IMR-90 (cell line): Measurements from ENCODE around the gene FADS2. TPM values are rescaled to one million over a fixed set of nuclear protein-coding genes. Genes with fewer than 3 reads are reported as not detected.

Experiments used
- ATAC-seq: fragments of 200-7000 bp; cut with Tn5 transposase; 2 replicates; pipeline ENCODE4 v1.9.1; 2020; ENCODE audit warnings: low read depth, mild to moderate bottlenecking, moderate library complexity
- BruUV-seq: library from RNA; stranded (reverse); fragments of 400-500 nt; replicated peaks from 2 replicates; lab custom pipeline; 2021; lab: Mats Ljungman, UMichigan
- CTCF ChIA-PET: fragments of 300-600 bp; formaldehyde crosslinking; extraction: SDS; loops from one replicate; lab custom pipeline; 2021; ENCODE audit warnings: antibody characterized with exemption; lab: Yijun Ruan, JAX
- POLR2A ChIA-PET: fragments of 300-600 bp; sonication (Branson Sonifier 250); formaldehyde crosslinking; loops from one replicate; lab custom pipeline; 2022; ENCODE audit warnings: antibody characterized with exemption; ENCODE audit not compliant: unreplicated experiment; lab: Charles Lee
- DNase-seq: peaks from one replicate; pipeline ENCODE4 v3.0.0; 2013
- H2AFZ ChIP-seq: replicated peaks from 2 replicates; pipeline ENCODE3; 2013; ENCODE audit warnings: low read length, mild to moderate bottlenecking; ENCODE audit not compliant: poor library complexity
- H2AK5ac ChIP-seq: 2 replicates; pipeline ENCODE4 v1.6.1; 2013; ENCODE audit warnings: low read depth, low read length, inconsistent platforms
- H2AK9ac ChIP-seq: replicated peaks from 2 replicates; pipeline ENCODE3; 2013; ENCODE audit warnings: mild to moderate bottlenecking, low read depth, low read length, moderate library complexity; ENCODE audit not compliant: poor library complexity
- H2BK120ac ChIP-seq: 2 replicates; pipeline ENCODE4 v1.6.1; 2013; ENCODE audit warnings: low read depth, low read length, inconsistent platforms
- H2BK15ac ChIP-seq: 3 replicates; pipeline ENCODE4 v1.6.1; 2013; ENCODE audit warnings: low read depth, low read length, inconsistent platforms
- H2BK20ac ChIP-seq: 2 replicates; pipeline ENCODE4 v1.6.1; 2013; ENCODE audit warnings: low read depth, mild to moderate bottlenecking, inconsistent platforms, low read length, moderate library complexity
- H2BK5ac ChIP-seq: 2 replicates; pipeline ENCODE4 v1.6.1; 2013; ENCODE audit warnings: mild to moderate bottlenecking, low read depth, low read length, inconsistent platforms; ENCODE audit not compliant: poor library complexity, severe bottlenecking
- H3K14ac ChIP-seq: replicated peaks from 2 replicates; pipeline ENCODE4 v1.6.1; 2013; ENCODE audit warnings: low read depth, low read length, inconsistent platforms
- H3K18ac ChIP-seq: 2 replicates; pipeline ENCODE4 v1.6.1; 2013; ENCODE audit warnings: low read depth, low read length, control low read depth
- H3K23ac ChIP-seq: 2 replicates; pipeline ENCODE4 v1.6.1; 2013; ENCODE audit warnings: low read depth, low read length, inconsistent platforms
- H3K27ac ChIP-seq: 2 replicates; pipeline ENCODE4 v1.5.1; 2013; ENCODE audit warnings: mild to moderate bottlenecking, control low read depth, low read length; ENCODE audit not compliant: insufficient read depth
- H3K27me3 ChIP-seq: 2 replicates; pipeline ENCODE4 v1.6.1; 2013; ENCODE audit warnings: low read length; ENCODE audit not compliant: control insufficient read depth, insufficient read depth
- H3K36me3 ChIP-seq: 2 replicates; pipeline ENCODE4 v1.6.1; 2013; ENCODE audit warnings: low read length, mixed read lengths; ENCODE audit not compliant: control insufficient read depth, insufficient read depth
- H3K4ac ChIP-seq: 2 replicates; pipeline ENCODE4 v1.6.1; 2013; ENCODE audit warnings: low read depth, low read length, inconsistent platforms
- H3K4me1 ChIP-seq: 2 replicates; pipeline ENCODE4 v1.6.1; 2013; ENCODE audit warnings: low read length, mixed read lengths; ENCODE audit not compliant: control insufficient read depth, insufficient read depth
- H3K4me2 ChIP-seq: 2 replicates; pipeline ENCODE4 v1.6.1; 2013; ENCODE audit warnings: low read depth, mild to moderate bottlenecking, control low read depth, low read length, moderate library complexity
- H3K4me3 ChIP-seq: 2 replicates; pipeline ENCODE4 v1.5.1; 2013; ENCODE audit warnings: low read depth, mild to moderate bottlenecking, control low read depth, low read length, moderate library complexity; ENCODE audit not compliant: insufficient read depth
- H3K56ac ChIP-seq: 2 replicates; pipeline ENCODE4 v1.6.1; 2013; ENCODE audit warnings: low read length, inconsistent platforms; ENCODE audit not compliant: insufficient read depth; ENCODE audit errors: extremely low read depth
- H3K79me1 ChIP-seq, 2 experiments: 2 replicates each; pipeline ENCODE4 v1.6.1; 2013; ENCODE audit warnings: low read length in 2 of 2, inconsistent platforms in 1 of 2, low read depth in 1 of 2
- H3K9ac ChIP-seq: 2 replicates; pipeline ENCODE4 v1.6.1; 2013; ENCODE audit warnings: low read depth, low read length, control low read depth
- H3K9me1 ChIP-seq: 2 replicates; pipeline ENCODE4 v1.6.1; 2013; ENCODE audit warnings: low read length, inconsistent platforms; ENCODE audit not compliant: insufficient read depth
- H3K9me3 ChIP-seq: 2 replicates; pipeline ENCODE4 v1.6.1; 2013; ENCODE audit warnings: low read length; ENCODE audit not compliant: control insufficient read depth, insufficient read depth
- H4K20me1 ChIP-seq: 2 replicates; pipeline ENCODE4 v1.6.1; 2013; ENCODE audit warnings: low read length, inconsistent platforms; ENCODE audit not compliant: insufficient read depth
- H4K5ac ChIP-seq: 2 replicates; pipeline ENCODE4 v1.6.1; 2013; ENCODE audit warnings: mild to moderate bottlenecking, low read depth, low read length, control low read depth
- H4K8ac ChIP-seq, 2 experiments: 2 replicates each; pipeline ENCODE4 v1.6.1; 2013; ENCODE audit warnings: low read depth in 2 of 2, low read length in 2 of 2, control low read depth in 1 of 2, inconsistent platforms in 1 of 2
- H4K91ac ChIP-seq: 2 replicates; pipeline ENCODE4 v1.6.1; 2013; ENCODE audit warnings: low read depth, low read length, inconsistent platforms; ENCODE audit not compliant: insufficient read depth
- BHLHE40 ChIP-seq: fragments of 150-350 bp; IDR thresholded peaks from 2 replicates; pipeline ENCODE4 v1.6.1; 2016; ENCODE audit warnings: mild to moderate bottlenecking, low read depth, low read length
- CTCF ChIP-seq: conservative IDR thresholded peaks from 2 replicates; pipeline ENCODE4 v1.5.1; 2012; ENCODE audit warnings: mild to moderate bottlenecking, low read depth, low read length, improper control_type of control experiment
- ELK1 ChIP-seq: fragments of 150-350 bp; IDR thresholded peaks from 2 replicates; pipeline ENCODE4 v1.6.1; 2016; ENCODE audit warnings: low read depth, mild to moderate bottlenecking, low read length, moderate library complexity, borderline replicate concordance
- MAFK ChIP-seq: IDR thresholded peaks from 2 replicates; pipeline ENCODE4 v1.6.1; 2012; ENCODE audit warnings: low read depth, low read length, improper control_type of control experiment
- MAZ ChIP-seq: IDR thresholded peaks from 2 replicates; pipeline ENCODE4 v1.6.1; 2012; ENCODE audit warnings: low read depth, mild to moderate bottlenecking, low read length, improper control_type of control experiment, moderate library complexity, borderline replicate concordance
- NFE2L2 ChIP-seq: fragments of 150-350 bp; IDR thresholded peaks from 2 replicates; pipeline ENCODE4 v1.6.1; 2016; ENCODE audit warnings: low read depth, mild to moderate bottlenecking, low read length
- RAD21 ChIP-seq: IDR thresholded peaks from 2 replicates; pipeline ENCODE4 v1.6.1; 2012; ENCODE audit warnings: low read length, improper control_type of control experiment
- SMC3 ChIP-seq: fragments of 150-350 bp; IDR thresholded peaks from 2 replicates; pipeline ENCODE4 v1.6.1; 2016; ENCODE audit warnings: low read depth, mild to moderate bottlenecking, antibody characterized with exemption, low read length, moderate library complexity
- USF2 ChIP-seq: fragments of 150-350 bp; IDR thresholded peaks from 2 replicates; pipeline ENCODE4 v1.6.1; 2017; ENCODE audit warnings: mild to moderate bottlenecking, antibody characterized with exemption, low read length, low read depth
- WGBS, 2 experiments: methylation state at CpG; one replicate each; pipeline versions ENCODE4 v1.1.5 to v1.1.7; 2013; ENCODE audit warnings: missing lambda C conversion rate in 2 of 2; ENCODE audit not compliant: insufficient read length in 1 of 2; ENCODE audit errors: extremely low coverage in 2 of 2; 5-methylcytosine and 5-hydroxymethylcytosine counted together
- dilution Hi-C: fragments of 300-500 bp; cut with HindIII; formaldehyde crosslinking; loops from one replicate; pipeline ENCODE4 v1.14.3; 2018; ENCODE audit warnings: low sequenced_read_pairs; ENCODE audit not compliant: unreplicated experiment
- in situ Hi-C: fragments of 300-500 bp; cut with MboI; formaldehyde crosslinking; loops from 3 replicates; pipeline ENCODE4 v1.14.3; 2019; ENCODE audit warnings: low sequenced_read_pairs, inconsistent platforms, mixed read lengths
- intact Hi-C: fragments of 100-400 bp; cut with micrococcal nuclease; formaldehyde crosslinking; loops from 2 replicates; pipeline ENCODE4 v1.10.0; 2022
- polyA plus RNA-seq, 3 experiments: library from polyadenylated mRNA; depleted of rRNA; stranded (reverse); fragments of >200 nt; gene quantifications; 2 replicates each; pipeline ENCODE4 v1.2.3, GENCODE V29; 2012; ENCODE audit warnings: low replicate concordance in 1 of 3
- total RNA-seq: library from RNA; depleted of rRNA; stranded (reverse); fragments of >200 nt; gene quantifications from 2 replicates; pipeline ENCODE4 v1.2.3, GENCODE V29; 2012

Gene FADS2
- total and polyA plus RNA-seq, 2 of the 4 experiments (the other 2 are of a cell fraction) = 33.3 to 88.4 TPM

DNA sequence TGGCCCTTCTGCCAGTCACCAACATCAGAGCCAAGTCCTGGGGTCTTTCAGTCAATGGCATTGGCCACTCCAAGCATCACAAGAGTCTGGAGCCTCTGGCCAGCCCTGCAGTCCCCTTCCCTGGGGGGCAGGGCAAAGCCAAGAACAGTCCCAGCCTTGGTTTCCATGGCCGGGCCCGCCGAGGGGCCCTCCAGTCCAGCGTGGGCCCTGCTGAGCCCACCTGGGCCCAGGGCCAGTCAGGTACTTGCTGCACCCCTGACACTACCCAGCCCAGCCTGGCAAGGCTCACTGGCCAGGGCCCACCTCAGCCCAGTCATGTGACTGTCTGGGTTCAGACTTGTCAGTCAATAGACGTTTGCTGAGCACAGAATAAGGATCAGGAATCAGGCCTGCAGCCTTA, 46.5 kb upstream of the FADS2 start:
- no TSS peak for BruUV-seq
- no peak overlapping the region for H3K4ac ChIP-seq
- no peak overlapping the region for H3K23ac ChIP-seq
- no peak overlapping the region for H2BK15ac ChIP-seq
- no peak overlapping the region for H2BK120ac ChIP-seq
- dilution Hi-C loops = no loop called here
- no peak overlapping the region for H4K91ac ChIP-seq
- TF ChIP-seq CTCF = no peak
- TF ChIP-seq RAD21 = no peak
- TF ChIP-seq ELK1 = no peak
- no peak for TF ChIP-seq NFE2L2
- no peak for TF ChIP-seq SMC3
- TF ChIP-seq MAZ = no peak
- no peak for TF ChIP-seq USF2
- no peak for TF ChIP-seq BHLHE40
- TF ChIP-seq MAFK = no peak
- H3K4me3 ChIP-seq = no peak overlapping the region
- no peak overlapping the region for H3K27ac ChIP-seq
- no peak overlapping the region for H3K14ac ChIP-seq
- no peak overlapping the region for H2AK5ac ChIP-seq
- no peak overlapping the region for H2AFZ ChIP-seq
- in situ Hi-C loops = no loop called here
- no peaks in the 10 kb centered on the region for H3K9me3 ChIP-seq
- H3K9me1 ChIP-seq = no peaks in the 10 kb centered on the region; the same call in 1 of the 2 replicates
- no peak overlapping the region for H4K5ac ChIP-seq
- 100% methylated on average over 4 of the region's 5 CpGs; no CpG with 5 or more reads in 1 of the 2 experiments for WGBS, 2 experiments
- H3K9ac ChIP-seq = no peak overlapping the region
- no peak overlapping the region for H2BK20ac ChIP-seq
- no peak overlapping the region for H2AK9ac ChIP-seq
- H4K20me1 ChIP-seq = no peaks in the 10 kb centered on the region
- no peaks in the 10 kb centered on the region for H3K79me1 ChIP-seq
- ChIA-PET POLR2A (no interaction called here), CTCF (interaction anchor here (0.6 kb wide), 1 partner anchor 16 kb away, joined by 4 read pairs; no protein-coding TSS in a partner anchor)
- no peak for DNase-seq
- no peak overlapping the region for H3K4me2 ChIP-seq
- no peak overlapping the region for H3K18ac ChIP-seq
- intact Hi-C loops = no loop called here
- H3K56ac ChIP-seq = no peak overlapping the region
- peaks cover 3% of the 10 kb centered on the region; the same call in 1 of the 2 replicates for H3K4me1 ChIP-seq
- no peak overlapping the region for H2BK5ac ChIP-seq
- no peak overlapping the region for H4K8ac ChIP-seq
- ATAC-seq = no peak
- peaks cover 27% of the 10 kb centered on the region for H3K36me3 ChIP-seq
- no peaks in the 10 kb centered on the region for H3K27me3 ChIP-seq
